HG02623 (cell line): Measurements from ENCODE around the gene PPFIA4.

Source experiments
- ATAC-seq: cut with Tn5 transposase; IDR thresholded peaks from one replicate; pipeline ENCODE4 v1.9.1; 2021; ENCODE audit warnings: moderate library complexity; ENCODE audit not compliant: unreplicated experiment

PPFIA4 gene

GRCh38 chr1:203098445-203098844 is 72.2 kb downstream of the PPFIA4 start:
- ATAC-seq, result no peak

GRCh38 chr1:203098914-203099520 is 72.7 kb downstream of the PPFIA4 start:
- ATAC-seq, result no peak

GRCh38 chr1:203099805-203100515 is 73.7 kb downstream of the PPFIA4 start:
- no peak for ATAC-seq

GRCh38 chr1:203100516-203100869 is 74.2 kb downstream of the PPFIA4 start:
- ATAC-seq, result no peak

- ATAC-seq, result no peak
Observed at GRCh38 chr1:203101813-203102634, 75.7 kb downstream of the PPFIA4 start.

- no peak for ATAC-seq
Observed at GRCh38 chr1:203103216-203103615, 76.9 kb downstream of the PPFIA4 start.

- ATAC-seq, result no peak
Observed at GRCh38 chr1:203103829-203104495, 77.7 kb downstream of the PPFIA4 start.

GRCh38 chr1:203104789-203105390 is 78.6 kb downstream of the PPFIA4 start:
- ATAC-seq, result no peak

GRCh38 chr1:203112475-203112874 is 86.2 kb downstream of the PPFIA4 start:
- ATAC-seq, result no peak

- ATAC-seq, result no peak
Observed at GRCh38 chr1:203113308-203113707, 87.0 kb downstream of the PPFIA4 start.

GRCh38 chr1:203114202-203114601 is 87.9 kb downstream of the PPFIA4 start:
- no peak for ATAC-seq

GRCh38 chr1:203116091-203116820 is 90.0 kb downstream of the PPFIA4 start:
- ATAC-seq, result no peak

GRCh38 chr1:203117611-203118575 is 91.6 kb downstream of the PPFIA4 start:
- ATAC-seq, result no peak

- no peak for ATAC-seq
Observed at GRCh38 chr1:203120325-203121153, 94.2 kb downstream of the PPFIA4 start.

- ATAC-seq, result no peak
Observed at GRCh38 chr1:203121186-203122015, 95.1 kb downstream of the PPFIA4 start.

GRCh38 chr1:203122159-203122558 is 95.9 kb downstream of the PPFIA4 start:
- ATAC-seq, result no peak

GRCh38 chr1:203124011-203124410 is 97.7 kb downstream of the PPFIA4 start:
- ATAC-seq, result no peak
